GM12801 (cell line): Measurements from ENCODE around the gene CAMTA1.

Source experiments
- TF ChIP-seq, protein P1 (sequence below): IDR thresholded peaks from one replicate; pipeline ENCODE4 v1.5.1; 2011; ENCODE audit warnings: control low read depth; ENCODE audit not compliant: insufficient read length; ENCODE audit errors: extremely low read depth

CAMTA1 gene

GRCh38 chr1:7810395-7810794, 1025.1 kb downstream of the CAMTA1 start:
- TF ChIP-seq, protein P1, sequence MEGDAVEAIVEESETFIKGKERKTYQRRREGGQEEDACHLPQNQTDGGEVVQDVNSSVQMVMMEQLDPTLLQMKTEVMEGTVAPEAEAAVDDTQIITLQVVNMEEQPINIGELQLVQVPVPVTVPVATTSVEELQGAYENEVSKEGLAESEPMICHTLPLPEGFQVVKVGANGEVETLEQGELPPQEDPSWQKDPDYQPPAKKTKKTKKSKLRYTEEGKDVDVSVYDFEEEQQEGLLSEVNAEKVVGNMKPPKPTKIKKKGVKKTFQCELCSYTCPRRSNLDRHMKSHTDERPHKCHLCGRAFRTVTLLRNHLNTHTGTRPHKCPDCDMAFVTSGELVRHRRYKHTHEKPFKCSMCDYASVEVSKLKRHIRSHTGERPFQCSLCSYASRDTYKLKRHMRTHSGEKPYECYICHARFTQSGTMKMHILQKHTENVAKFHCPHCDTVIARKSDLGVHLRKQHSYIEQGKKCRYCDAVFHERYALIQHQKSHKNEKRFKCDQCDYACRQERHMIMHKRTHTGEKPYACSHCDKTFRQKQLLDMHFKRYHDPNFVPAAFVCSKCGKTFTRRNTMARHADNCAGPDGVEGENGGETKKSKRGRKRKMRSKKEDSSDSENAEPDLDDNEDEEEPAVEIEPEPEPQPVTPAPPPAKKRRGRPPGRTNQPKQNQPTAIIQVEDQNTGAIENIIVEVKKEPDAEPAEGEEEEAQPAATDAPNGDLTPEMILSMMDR: no peak

DNA sequence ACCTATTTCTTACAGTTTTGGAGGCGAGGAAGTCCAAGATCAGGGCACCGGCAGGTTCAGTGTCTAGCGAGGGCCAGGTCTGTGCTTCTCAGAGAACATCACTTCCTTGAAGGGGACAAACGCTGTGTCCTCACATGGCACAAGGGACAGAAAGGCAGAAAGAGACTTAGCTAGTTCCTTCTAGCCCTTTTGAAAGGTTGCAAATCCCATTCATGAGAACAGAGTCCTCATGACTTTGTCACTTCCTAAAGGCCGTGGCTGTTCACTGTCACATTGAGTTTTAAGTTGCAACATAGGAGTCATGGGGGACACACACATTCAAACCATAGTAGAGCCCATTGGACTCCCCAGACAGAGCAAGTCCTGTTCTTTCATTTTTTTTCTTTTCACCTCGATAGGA, 1026.2 kb downstream of the CAMTA1 start:
- TF ChIP-seq, protein P1: no peak

DNA sequence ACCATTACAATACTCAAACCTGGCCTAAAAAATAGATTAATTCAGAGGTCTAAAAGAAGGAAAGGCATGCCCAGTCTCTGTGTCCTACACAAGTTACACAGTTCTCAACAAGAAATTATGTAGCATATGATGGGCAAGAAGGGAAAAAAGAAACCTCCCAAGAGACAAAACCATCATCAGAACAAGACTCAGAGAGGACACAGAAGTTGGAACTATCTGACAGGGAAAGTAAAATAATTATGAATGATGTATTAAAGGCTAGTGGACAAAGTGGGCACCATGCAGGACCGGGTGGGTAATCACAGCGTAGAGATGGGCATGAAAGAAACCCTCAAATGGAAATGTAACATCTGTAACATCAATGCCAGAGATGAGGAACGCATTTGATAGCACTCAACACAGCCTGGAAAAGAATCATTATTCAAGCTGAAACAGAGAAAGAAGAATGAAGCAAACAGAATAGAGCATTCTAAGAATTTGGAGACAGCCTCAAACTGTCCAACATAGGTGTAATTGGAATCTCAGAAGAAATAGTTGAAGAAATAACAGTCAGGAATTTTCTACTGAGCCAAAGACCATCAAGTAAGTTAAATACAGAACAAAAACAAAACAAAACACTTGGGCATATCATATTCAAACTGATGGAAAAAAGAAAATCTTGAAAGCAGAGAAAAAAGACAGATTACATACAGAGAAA, 1028.6 kb downstream of the CAMTA1 start:
- TF ChIP-seq, protein P1: no peak
